Measurements from ENCODE around the gene S1PR3.

DNA sequence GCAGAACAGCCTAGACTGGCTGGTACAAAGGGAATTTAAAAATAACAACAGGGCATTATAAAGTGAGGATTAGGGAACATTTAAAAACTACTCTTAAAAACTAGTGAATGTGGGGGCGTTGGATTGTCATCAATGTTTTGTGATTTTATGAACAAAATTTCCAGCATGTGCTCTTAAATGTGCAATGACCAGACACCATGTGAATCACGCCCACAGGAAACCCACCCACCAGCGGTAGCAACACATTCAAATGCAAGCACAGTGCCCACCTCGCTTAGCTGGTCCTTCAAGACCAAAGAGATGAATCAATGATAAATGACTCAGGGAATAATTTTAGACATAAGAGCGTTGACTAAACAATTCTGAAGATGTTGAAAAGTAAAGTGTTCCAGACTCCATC is 40.9 kb downstream of the S1PR3 start:
- TF ChIP-seq CTCF (IDR thresholded peaks at IDR 0.05; ENCODE audit: low read depth, low read length, missing input control) (no peak), RAD21 (IDR thresholded peaks at IDR 0.05) (no peak), ATF3 (IDR thresholded peaks at IDR 0.05) (no peak), TAF1 (conservative IDR thresholded peaks at IDR 0.05) (no peak), GABPA (IDR thresholded peaks at IDR 0.05 in 1 of 2, conservative IDR thresholded peaks at IDR 0.05 in 1 of 2) (no peak), SP1 (IDR thresholded peaks at IDR 0.05) (no peak), EGR1 (IDR thresholded peaks at IDR 0.05; ENCODE audit: low read depth in 2 of 2) (no peak), ZBTB33 (IDR thresholded peaks at IDR 0.05) (no peak), NR2F2 (IDR thresholded peaks at IDR 0.05) (no peak), RXRA (IDR thresholded peaks at IDR 0.05) (no peak), FOXA1 (IDR thresholded peaks at IDR 0.05) (no peak)
- TF ChIP-seq, protein P1, sequence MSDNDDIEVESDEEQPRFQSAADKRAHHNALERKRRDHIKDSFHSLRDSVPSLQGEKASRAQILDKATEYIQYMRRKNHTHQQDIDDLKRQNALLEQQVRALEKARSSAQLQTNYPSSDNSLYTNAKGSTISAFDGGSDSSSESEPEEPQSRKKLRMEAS (IDR thresholded peaks at IDR 0.05) = no peak
- TF ChIP-seq, protein P2, sequence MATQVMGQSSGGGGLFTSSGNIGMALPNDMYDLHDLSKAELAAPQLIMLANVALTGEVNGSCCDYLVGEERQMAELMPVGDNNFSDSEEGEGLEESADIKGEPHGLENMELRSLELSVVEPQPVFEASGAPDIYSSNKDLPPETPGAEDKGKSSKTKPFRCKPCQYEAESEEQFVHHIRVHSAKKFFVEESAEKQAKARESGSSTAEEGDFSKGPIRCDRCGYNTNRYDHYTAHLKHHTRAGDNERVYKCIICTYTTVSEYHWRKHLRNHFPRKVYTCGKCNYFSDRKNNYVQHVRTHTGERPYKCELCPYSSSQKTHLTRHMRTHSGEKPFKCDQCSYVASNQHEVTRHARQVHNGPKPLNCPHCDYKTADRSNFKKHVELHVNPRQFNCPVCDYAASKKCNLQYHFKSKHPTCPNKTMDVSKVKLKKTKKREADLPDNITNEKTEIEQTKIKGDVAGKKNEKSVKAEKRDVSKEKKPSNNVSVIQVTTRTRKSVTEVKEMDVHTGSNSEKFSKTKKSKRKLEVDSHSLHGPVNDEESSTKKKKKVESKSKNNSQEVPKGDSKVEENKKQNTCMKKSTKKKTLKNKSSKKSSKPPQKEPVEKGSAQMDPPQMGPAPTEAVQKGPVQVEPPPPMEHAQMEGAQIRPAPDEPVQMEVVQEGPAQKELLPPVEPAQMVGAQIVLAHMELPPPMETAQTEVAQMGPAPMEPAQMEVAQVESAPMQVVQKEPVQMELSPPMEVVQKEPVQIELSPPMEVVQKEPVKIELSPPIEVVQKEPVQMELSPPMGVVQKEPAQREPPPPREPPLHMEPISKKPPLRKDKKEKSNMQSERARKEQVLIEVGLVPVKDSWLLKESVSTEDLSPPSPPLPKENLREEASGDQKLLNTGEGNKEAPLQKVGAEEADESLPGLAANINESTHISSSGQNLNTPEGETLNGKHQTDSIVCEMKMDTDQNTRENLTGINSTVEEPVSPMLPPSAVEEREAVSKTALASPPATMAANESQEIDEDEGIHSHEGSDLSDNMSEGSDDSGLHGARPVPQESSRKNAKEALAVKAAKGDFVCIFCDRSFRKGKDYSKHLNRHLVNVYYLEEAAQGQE (IDR thresholded peaks at IDR 0.05) = no peak
